ENCODE data around the gene ARAP2.
A peak's percentile ranks its signal among the peaks of the same experiment; 100 is the strongest.

ARAP2 gene, protein sequence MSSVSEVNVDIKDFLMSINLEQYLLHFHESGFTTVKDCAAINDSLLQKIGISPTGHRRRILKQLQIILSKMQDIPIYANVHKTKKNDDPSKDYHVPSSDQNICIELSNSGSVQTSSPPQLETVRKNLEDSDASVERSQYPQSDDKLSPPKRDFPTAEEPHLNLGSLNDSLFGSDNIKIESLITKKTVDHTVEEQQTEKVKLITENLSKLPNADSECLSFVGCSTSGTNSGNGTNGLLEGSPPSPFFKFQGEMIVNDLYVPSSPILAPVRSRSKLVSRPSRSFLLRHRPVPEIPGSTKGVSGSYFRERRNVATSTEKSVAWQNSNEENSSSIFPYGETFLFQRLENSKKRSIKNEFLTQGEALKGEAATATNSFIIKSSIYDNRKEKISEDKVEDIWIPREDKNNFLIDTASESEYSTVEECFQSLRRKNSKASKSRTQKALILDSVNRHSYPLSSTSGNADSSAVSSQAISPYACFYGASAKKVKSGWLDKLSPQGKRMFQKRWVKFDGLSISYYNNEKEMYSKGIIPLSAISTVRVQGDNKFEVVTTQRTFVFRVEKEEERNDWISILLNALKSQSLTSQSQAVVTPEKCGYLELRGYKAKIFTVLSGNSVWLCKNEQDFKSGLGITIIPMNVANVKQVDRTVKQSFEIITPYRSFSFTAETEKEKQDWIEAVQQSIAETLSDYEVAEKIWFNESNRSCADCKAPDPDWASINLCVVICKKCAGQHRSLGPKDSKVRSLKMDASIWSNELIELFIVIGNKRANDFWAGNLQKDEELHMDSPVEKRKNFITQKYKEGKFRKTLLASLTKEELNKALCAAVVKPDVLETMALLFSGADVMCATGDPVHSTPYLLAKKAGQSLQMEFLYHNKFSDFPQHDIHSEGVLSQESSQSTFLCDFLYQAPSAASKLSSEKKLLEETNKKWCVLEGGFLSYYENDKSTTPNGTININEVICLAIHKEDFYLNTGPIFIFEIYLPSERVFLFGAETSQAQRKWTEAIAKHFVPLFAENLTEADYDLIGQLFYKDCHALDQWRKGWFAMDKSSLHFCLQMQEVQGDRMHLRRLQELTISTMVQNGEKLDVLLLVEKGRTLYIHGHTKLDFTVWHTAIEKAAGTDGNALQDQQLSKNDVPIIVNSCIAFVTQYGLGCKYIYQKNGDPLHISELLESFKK (N-terminal part only)

DNA sequence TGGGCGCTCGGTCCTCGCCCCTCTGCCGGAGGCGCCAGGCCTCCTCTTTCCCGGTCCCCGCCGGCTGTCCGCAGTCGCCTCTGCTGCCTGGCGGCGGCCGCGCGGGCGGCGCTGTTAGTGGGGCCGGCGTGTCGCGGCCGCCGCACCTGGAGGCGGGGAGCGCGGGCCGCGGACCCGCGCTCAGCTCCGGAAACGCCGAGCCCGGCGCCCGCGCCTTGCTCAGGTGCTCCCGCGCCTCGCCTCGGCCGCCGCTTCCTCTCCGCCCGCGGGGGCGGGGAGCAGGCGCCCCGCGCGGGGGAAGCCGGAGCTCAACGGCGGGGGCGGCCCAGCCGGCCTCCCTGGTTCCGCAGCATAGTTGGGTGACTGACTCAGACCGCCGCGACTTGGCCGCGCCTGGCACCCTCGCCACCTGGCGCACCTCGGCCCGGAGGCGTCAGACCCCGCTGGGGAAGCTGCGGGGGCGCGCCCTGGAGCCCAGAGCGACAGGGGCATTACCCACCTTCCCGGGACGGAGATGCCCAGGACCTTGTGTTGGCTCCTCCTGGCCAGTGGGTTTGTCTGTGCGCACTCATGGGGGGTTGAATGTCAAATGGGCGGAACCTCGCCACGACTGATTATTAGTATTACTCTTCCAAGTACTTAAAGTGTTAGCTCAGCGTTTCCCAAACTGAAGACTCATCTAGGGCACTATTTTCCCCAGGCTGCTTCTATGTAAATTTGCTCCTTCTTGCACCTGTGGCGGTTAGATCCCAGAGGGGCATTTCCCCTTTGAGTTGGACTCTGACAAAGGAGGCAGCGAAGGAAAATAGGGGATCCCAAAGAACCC is at the start of gene ARAP2:
Gene ARAP2 (minus strand): TSS at position 258 of the 826 bp plus-strand sequence. CDS start 15,028 bp downstream, outside the sequence.
- peak; percentile 13 for DNase-seq (ENCODE audit: low read depth, low spot score)

DNA sequence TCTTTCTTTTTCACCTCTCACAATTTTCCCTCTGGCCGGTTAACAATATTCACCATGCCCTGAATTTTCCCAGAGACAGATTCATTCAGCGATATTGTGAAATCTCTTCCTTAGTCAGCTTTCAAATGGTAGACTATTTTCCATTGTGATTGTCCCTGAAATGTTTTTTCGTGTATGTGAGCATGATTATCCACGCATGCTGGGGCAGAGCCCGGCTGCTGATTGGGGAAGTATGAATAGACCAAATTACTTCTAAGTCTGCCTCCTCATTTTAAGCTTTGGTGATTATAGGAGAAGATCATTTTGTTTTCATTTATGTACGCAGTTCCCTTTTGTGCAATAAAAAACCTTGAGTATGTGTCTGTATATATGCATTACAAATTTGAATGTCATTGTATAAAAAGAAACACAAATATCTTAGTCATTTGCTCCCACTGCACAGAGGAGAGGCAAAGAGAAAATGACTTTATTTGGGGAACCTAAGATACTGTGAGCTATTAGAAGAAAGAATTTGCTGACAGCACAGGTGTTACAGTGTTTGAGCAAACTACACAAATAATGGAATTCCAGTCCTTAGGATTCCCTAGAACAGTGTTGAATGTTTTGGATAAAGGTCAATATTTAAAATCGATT is 48.4 kb upstream of the ARAP2 start:
- no peak for DNase-seq (ENCODE audit: low read depth, low spot score)

DNA sequence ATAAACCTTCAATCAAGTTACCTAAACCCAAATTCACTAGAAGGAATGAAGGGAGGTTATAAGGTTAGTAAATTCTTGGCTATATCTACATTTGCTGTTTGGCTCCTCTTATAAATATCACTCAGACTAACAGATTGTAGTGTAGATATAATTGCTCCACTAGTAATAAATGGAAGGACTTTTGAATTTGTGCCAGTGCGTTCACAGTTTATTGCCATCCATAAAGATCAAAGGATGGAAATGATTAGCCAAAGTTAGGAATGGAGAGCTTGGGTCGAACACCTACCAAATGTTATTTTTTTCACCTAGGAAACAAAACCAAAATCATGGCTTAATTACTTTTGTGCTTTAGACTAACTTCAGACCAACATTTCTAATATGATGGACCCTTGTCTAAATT is 46.3 kb upstream of the ARAP2 start:
- DNase-seq (ENCODE audit: low read depth, low spot score): no peak

DNA sequence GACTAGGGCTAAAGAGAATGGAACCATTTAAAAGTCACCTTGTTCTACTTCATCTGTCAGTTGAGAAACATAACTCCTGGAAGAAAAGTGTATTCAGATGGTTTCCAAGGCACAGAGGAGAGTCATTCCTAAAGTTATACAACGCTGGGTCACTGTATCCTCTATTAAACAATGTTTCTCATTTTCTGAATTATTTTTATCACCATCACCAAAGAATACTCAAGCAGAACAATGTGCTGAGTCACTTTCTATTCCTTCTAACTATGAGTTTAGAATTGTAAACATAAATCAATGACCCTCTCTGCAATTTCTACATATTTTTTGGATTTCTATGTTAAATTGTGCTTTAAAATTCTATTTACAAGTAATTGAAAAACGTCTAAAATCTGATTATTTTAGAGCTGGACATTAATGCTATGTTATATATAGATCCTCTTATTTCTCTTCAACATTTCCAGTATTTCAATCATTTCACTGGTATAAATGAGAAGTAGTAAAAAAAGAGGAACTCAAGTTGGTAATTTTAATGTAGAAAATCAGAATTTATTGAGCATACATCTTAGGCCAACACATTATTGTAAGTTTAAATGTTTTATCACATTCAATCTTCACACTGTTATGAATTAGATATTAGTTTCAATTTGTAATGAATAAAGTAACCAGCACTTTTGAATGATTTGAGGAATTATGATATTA is 44.6 kb upstream of the ARAP2 start:
- DNase-seq (ENCODE audit: low read depth, low spot score): no peak

DNA sequence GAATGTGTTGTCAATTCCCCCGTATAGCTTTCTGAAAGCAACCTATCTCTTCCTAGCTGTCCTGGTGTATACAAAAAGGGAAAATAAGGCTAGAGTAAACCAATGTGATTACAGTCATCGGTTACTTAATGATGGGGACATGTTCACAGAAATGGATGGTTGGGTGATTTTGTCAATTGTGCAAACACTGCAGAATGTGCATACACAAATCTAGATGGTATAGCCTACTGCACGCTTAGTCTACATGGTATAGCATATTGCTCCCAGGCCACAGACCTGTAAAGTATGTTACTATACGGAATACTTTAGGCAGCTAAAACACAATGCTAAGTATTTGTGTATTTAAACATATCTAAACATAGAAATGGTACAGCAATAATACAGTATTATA is 42.2 kb upstream of the ARAP2 start:
- no peak for DNase-seq (ENCODE audit: low read depth, low spot score)

DNA sequence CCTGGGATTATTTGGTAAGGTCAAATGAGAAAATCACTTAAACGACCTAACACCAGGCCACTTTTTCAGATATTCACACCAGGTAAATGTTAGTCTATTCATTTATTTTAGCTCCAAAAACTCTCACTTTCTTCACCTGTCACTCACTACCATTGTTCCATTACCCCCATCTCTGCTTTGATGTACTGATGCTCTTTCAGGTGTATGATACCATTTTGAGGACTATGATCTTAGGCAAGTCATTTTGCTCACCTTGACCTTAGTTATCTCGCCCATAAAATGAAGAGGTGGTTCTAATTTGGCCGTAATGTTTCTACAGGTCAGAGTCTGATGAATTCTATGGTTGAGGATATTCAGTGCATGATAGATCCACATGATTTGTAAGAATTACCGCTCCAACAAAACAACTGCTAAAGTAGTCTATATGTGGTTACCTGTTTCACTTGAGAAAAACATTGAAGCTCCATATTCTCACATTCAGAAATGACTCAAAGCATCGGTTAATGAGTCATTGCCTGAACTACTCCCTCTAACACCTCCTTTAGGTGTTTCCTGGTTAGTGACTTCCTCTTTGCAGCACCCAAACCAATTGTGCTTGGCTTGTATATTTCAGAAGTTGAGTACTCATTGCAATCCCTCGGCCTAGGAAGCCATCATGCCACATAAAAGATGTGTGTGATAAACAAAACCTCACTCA is 41.6 kb upstream of the ARAP2 start:
- no peak for DNase-seq (ENCODE audit: low read depth, low spot score)

DNA sequence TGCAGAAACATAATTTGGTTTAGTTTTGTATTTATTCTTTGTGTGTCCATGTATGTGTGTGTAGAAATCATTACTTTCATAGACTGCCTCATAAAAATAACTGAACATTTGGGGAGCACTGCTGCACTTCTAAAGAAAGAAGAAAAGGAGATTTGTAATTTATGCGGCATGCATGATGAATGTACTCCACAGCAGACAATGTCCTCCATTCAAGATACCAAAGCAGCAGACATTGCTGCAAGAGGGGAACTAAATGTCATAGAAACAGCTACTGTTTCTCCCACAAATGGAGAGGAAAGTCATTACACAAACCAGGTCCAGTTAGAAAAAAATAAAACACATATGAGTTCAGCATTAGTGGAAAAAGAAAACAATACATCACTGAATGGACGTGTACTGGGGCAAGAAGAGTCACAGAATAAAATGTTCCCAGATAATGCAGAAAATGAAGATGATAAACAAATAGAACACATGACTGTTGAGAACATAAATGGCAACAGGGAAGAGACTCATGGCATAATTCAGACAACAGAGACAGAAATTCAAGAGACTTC is 39.7 kb upstream of the ARAP2 start:
- DNase-seq (ENCODE audit: low read depth, low spot score): no peak

DNA sequence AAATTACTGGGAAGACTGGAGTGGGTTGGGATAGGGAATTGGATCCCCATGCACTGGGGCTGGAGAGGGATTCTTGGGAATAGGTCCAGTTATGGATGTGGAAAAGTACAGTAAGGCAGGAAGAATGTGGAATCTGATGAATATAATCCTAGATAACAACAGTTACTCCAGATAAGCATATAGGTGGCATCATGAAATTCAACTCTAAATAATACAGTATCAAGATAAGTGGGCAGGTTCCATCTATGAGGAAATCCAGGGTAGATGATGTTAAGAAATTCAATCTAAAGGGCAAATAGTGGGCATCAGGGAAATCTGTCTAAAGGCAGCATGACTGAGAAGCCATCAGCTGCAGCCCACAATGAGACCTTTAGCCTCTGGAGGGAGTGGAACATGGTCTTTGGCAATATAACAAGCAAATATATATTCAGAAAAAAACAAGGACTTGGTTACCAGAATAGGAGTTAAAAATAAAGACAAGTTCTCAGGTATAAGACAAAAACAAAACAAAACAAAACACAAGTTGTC is 38.3 kb upstream of the ARAP2 start:
- DNase-seq (ENCODE audit: low read depth, low spot score): no peak

DNA sequence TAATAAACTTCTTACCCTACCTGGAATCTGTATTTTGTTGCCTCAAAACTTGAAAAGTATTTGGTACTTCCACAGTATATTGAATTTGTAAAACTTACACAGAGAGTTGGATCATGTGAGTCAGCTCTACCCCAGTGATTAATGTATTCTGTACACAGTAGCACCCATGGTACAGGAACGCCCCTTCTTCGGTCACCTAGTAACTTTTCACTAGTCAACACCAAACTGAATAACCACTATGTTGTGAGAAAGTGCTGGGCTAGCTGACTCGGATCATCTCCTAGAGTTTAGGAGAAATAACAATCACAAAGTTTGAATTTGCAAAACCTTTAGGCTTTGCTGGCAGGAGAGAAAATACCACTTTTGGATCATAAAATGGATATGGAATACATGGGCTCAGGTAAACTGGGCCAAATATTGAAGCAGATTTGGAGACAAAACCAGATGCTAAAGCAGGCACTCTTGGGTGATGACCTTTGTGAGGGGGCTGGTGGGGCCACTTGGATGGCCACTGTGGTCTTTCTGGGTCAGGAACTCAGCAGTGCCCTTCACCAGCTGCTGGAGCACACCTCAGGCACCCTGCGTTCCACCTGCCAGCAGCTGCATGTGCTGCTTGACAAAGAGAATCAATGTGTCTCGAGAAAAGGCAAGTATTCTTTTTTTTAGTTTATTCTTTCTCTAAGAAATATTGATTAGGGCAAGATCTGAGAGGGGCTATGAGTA is 37.2 kb upstream of the ARAP2 start, which contains the start of gene DTHD1:
Gene DTHD1 (plus strand): TSS at position 233 of the 723 bp plus-strand sequence. CDS start 143 bp downstream, at position 376.
- no peak for DNase-seq (ENCODE audit: low read depth, low spot score)

DNA sequence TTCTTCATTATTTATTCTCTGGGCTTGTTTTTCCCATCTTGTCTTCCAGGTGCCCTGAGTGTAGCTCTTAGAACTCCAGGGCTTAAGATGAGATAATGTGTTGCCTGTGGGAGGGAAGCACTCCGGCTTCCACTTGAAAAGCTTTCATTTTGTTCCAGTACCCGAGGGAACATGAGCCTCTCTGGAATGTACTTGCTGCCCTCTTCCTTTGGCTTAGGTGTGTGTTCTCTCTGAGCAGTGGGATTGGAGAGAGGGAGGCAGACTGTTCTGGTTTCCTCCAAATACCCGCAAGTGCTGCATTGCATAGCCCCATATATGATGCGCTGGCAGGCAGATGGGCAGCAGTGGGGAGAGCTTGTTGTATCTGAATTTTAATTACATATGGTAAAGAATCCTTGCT is 36.2 kb upstream of the ARAP2 start:
- peak; percentile 2 for DNase-seq (ENCODE audit: low read depth, low spot score)

DNA sequence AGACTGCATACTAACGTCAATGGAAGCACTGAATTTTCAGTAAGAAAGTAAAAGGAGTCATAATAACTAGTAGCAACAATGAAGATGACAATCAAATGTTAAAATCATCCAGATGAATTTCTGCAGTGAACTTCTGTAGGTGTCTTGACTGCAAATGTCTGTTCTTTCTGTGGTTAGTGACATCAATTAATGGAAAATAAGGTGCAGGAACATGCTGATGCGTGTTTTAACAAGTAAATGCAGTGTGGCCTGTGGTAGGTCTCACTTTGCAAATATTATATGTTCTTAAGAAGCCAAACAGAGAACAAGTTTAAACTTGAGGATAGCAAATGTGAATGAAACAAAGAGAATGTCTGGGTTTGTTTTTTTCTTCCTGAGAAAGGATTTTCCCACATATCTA is 34.5 kb upstream of the ARAP2 start:
- DNase-seq (ENCODE audit: low read depth, low spot score): no peak

DNA sequence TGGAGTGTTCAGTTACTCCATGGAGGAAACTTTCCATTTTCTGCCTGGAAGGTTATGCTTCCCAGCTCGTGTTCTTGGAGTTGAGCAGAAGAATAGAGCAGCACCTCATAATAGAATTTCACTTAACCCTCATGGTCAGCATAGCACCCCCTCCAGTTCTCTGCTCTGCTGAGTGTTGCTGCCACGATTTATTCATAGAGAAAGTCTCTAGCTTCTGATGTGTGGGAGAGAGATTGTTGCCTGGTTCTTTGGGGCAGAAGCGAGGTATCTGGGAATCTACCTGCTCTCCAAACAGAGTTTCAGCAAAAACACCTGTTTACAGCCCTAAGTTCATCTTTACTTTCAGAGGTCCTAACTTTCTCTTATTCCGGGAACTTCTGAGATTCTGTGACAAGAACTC is 33.2 kb upstream of the ARAP2 start:
- no peak for DNase-seq (ENCODE audit: low read depth, low spot score)

DNA sequence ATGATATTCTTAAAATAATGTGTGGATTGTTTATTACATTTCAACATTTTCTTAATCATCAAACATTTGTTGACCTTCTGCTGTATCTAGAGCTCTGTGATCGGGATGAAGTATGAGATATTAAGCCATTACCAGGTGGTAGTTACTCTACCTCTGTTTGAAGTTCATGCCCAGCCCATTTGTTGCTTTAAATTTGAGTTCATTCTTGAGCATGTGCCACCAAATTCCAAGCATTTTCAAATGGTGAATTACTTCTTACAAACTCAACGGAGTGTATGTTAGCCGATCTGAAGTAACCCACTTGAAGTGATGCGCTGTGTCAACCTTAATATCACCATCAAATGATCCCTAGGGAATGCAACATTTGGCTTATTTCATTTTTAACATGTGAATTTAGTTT is 29.8 kb upstream of the ARAP2 start:
- no peak for DNase-seq (ENCODE audit: low read depth, low spot score)

DNA sequence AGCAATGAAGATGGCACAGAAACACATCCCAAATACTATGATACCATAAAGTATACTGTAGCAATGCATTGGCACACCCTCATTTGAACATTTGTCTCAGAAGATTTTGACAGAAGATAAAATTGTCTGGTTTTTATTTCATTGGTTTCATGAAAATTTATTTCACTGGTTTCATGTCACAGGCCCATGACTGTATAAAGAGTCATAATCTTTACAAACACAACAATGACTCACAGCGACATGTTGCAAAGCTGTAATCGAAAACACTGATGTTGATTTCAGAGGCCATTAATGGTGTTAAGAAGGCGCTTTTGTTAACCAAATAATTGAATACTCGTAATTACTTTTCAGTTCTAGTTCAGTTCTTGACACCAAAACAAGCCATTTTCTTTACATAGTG is 29.0 kb upstream of the ARAP2 start:
- no peak for DNase-seq (ENCODE audit: low read depth, low spot score)

DNA sequence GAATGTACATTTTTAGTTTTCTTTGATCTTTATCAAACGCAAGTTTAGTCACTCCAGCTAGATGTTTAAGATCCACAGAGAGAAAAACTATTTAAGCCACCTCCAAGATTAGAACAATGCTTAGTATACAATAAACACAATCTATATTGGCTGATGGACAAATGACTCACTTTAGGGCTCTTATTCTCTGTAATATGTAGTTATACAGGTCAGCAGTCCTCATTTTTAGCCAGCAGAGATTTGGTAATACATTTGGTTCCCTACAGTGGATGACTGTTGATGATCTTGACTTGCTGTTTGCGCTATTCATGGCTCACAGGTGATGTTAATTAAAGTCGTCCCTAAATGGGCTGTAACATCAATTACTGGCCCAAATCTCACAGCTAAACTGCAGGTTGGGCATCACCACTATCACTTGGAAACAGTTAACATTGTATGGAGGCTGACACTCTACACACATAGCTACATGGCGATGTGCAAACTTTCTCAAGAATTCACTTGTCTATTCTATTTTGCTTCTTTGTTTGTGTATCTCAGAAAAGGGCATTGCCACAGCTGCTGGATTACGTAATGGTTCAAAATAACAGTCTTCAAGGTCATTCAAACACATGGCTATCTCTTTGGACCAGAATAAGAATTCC is 25.3 kb upstream of the ARAP2 start:
- no peak for DNase-seq (ENCODE audit: low read depth, low spot score)

DNA sequence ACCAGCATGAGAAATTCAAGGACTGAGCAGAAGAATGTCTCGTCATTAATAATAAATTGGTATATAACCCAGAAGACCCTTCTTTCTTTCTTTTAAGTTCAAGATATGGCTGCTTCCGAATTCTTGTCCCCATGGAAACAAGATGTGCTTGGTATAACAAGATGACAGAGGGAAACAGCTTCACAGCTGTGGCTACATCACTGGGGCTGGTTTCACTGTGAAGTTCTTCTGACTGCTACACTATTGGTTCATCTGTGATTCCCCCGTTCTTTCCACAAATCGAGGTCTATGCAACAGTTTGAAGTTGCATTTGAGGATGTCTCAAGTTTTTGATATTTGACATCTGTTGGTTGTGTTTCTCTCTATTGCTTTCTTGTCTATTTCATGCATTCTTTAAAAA is 24.8 kb upstream of the ARAP2 start:
- no peak for DNase-seq (ENCODE audit: low read depth, low spot score)

DNA sequence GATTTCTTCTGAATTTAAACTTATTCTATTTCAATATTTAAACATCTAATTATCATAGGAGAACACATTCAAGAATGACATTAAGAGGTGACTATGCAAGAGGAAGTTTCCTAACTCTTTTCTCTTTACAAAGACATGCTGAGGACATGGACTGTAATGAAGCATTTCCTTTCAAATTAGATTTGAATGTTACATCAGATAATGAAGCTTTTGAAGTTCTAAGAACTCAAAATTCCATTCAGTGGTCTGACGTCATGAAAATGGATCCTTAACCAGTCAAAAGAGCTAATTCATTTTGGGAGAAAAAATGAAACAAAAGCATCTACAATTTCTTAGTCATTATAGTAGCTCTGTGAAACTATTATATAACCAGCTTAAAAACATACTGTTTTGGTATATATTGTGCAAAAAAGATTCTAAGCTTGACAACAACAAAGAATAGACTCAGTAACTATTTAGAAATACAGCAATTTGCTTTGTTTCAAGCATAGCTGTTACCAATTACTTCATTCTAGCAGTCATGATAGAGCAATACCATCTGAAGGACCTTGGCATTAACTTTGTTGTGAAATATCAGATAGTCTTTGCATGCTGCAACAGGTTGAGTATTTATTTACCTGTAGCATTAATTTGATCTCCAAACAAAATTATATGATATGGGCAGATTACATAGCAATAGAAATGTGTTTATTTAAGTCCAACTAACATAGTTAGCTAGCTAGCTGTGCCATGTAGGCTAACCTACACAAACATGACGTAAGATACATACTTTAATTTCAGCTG is 23.4 kb upstream of the ARAP2 start:
- DNase-seq (ENCODE audit: low read depth, low spot score): no peak

Data from ELF-1 (cell line).